Fibroblast of pulmonary artery (primary cell): ENCODE data around the gene SLIT1.

ENCODE experiments used
- DNase-seq: peaks from one replicate; pipeline ENCODE4 v3.0.0-alpha.2; 2010; ENCODE audit warnings: low read depth
- H3K4me3 ChIP-seq: replicated peaks from 2 replicates; pipeline ENCODE4 v1.5.1; 2011; ENCODE audit warnings: low read depth, mild to moderate bottlenecking, control low read depth, low read length, moderate library complexity
- CTCF ChIP-seq: IDR thresholded peaks from 2 replicates; pipeline ENCODE4 v1.5.1; 2011; ENCODE audit warnings: mild to moderate bottlenecking, control low read depth, low read length, inconsistent platforms; ENCODE audit errors: missing control alignments

The SLIT1 gene

GRCh38 chr10:97149079-97149531 is 36.7 kb downstream of the SLIT1 start:
- DNase-seq, result no peak
- no peak for TF ChIP-seq CTCF
- no peak overlapping the region for H3K4me3 ChIP-seq

GRCh38 chr10:97144297-97144696 is 41.5 kb downstream of the SLIT1 start:
- TF ChIP-seq CTCF, result no peak
- H3K4me3 ChIP-seq, result no peak overlapping the region
- DNase-seq, result no peak

- TF ChIP-seq CTCF, result no peak
- DNase-seq, result no peak
- no peak overlapping the region for H3K4me3 ChIP-seq
Observed at GRCh38 chr10:97142834-97143233, 42.9 kb downstream of the SLIT1 start.

GRCh38 chr10:97140902-97141745 is 44.6 kb downstream of the SLIT1 start:
- no peak for TF ChIP-seq CTCF
- no peak overlapping the region for H3K4me3 ChIP-seq
- no peak for DNase-seq

GRCh38 chr10:97140049-97140846 is 45.5 kb downstream of the SLIT1 start:
- DNase-seq, result no peak
- no peak for TF ChIP-seq CTCF
- H3K4me3 ChIP-seq, result no peak overlapping the region

- no peak overlapping the region for H3K4me3 ChIP-seq
- no peak for DNase-seq
- TF ChIP-seq CTCF, result no peak
Observed at GRCh38 chr10:97139651-97140048, 46.1 kb downstream of the SLIT1 start.
